HCT116 (cell line): ENCODE data around the gene MRPS18C. TPM values are rescaled to one million over a fixed set of nuclear protein-coding genes. Genes with fewer than 3 reads are reported as not detected.

ENCODE experiments used
- ATAC-seq: fragments of 200-7000 bp; cut with Tn5 transposase; 2 replicates; pipeline ENCODE4 v1.9.1; 2020; ENCODE audit warnings: mild to moderate bottlenecking, moderate library complexity
- BruUV-seq: library from RNA; stranded (reverse); fragments of 400-500 nt; replicated peaks from 2 replicates; lab custom pipeline; 2021; lab: Mats Ljungman, UMichigan
- CTCF ChIA-PET: fragments of 300-600 bp; sonication (Branson Sonifier 250); formaldehyde crosslinking; loops from one replicate; lab custom pipeline; 2021; ENCODE audit warnings: antibody characterized with exemption; lab: Charles Lee
- POLR2A ChIA-PET: fragments of 300-600, 350-600 bp; sonication (Branson Sonifier 250); formaldehyde crosslinking; loops from one replicate; lab custom pipeline; 2021; ENCODE audit warnings: antibody characterized with exemption; lab: Charles Lee
- RAD21 ChIA-PET, 2 experiments: fragments of 300-600 bp; sonication (Branson Sonifier 250); formaldehyde crosslinking; loops; one replicate each; lab custom pipeline; 2023; ENCODE audit warnings: low total read pairs in 2 of 2; ENCODE audit not compliant: uncharacterized antibody in 2 of 2, unreplicated experiment in 2 of 2, low non-redundant PET in 1 of 2; lab: Charles Lee
- DNase-seq: peaks from one replicate; pipeline ENCODE4 v3.0.0-alpha.2; 2010; ENCODE audit warnings: low read depth, low spot score
- H2AFZ ChIP-seq: fragments of 200-600 bp; shearing (Covaris generic), sonication (generic); 2 replicates; pipeline ENCODE4 v1.6.1; 2017; ENCODE audit warnings: low read depth, mixed run types, mixed read lengths, antibody characterized with exemption, low read length; ENCODE audit not compliant: poor library complexity, severe bottlenecking
- H3K27ac ChIP-seq: 2 replicates; pipeline ENCODE4 v1.5.1; 2012; ENCODE audit warnings: low read depth, low read length
- H3K27me3 ChIP-seq: fragments of 200-600 bp; sonication (generic); 2 replicates; pipeline ENCODE4 v1.6.1; 2016; ENCODE audit warnings: mixed run types, low read length, mixed read lengths; ENCODE audit not compliant: insufficient read depth
- H3K36me3 ChIP-seq, 2 experiments: fragments of 200-500 bp in 1 of 2; fragments of 200-600 bp in 1 of 2; sonication (Bioruptor generic) in 1 of 2; sonication (generic) in 1 of 2; 2 replicates each; pipeline versions ENCODE4 v1.5.1 to v1.6.1; 2014 to 2016; ENCODE audit warnings: low read length in 2 of 2, inconsistent platforms in 1 of 2, mixed read lengths in 1 of 2, mixed run types in 1 of 2; ENCODE audit not compliant: insufficient read depth in 2 of 2, control insufficient read depth in 1 of 2
- H3K4me1 ChIP-seq, 2 experiments: fragments of 200-600 bp in 1 of 2; sonication (generic) in 1 of 2; 2 replicates each; pipeline versions ENCODE4 v1.5.1 to v1.6.1; 2012 to 2017; ENCODE audit warnings: low read length in 2 of 2, inconsistent platforms in 1 of 2, mild to moderate bottlenecking in 1 of 2, mixed read lengths in 1 of 2, mixed run types in 1 of 2, moderate library complexity in 1 of 2; ENCODE audit not compliant: insufficient read depth in 2 of 2, control insufficient read depth in 1 of 2
- H3K4me2 ChIP-seq: fragments of 200-600 bp; sonication (generic); 2 replicates; pipeline ENCODE4 v1.6.1; 2017; ENCODE audit warnings: mixed run types, low read length, mixed read lengths
- H3K4me3 ChIP-seq, 2 experiments: fragments of 200-600 bp in 1 of 2; sonication (generic) in 1 of 2; replicated peaks in 1 of 2; 2 replicates each; pipeline ENCODE4 v1.5.1; 2011 to 2016; ENCODE audit warnings: low read length in 2 of 2, control low read depth in 1 of 2, low read depth in 1 of 2, mild to moderate bottlenecking in 1 of 2, mixed read lengths in 1 of 2, mixed run types in 1 of 2
- H3K79me2 ChIP-seq: fragments of 200-600 bp; sonication (generic); 2 replicates; pipeline ENCODE4 v1.6.1; 2017; ENCODE audit warnings: mild to moderate bottlenecking, mixed run types, low read length, moderate library complexity, mixed read lengths; ENCODE audit not compliant: insufficient read depth
- H3K9ac ChIP-seq: fragments of 200-600 bp; sonication (generic); 2 replicates; pipeline ENCODE4 v1.6.1; 2016; ENCODE audit warnings: low read length, mixed read lengths
- H3K9me2 ChIP-seq: fragments of 200-600 bp; sonication (generic), shearing (Covaris generic); 2 replicates; pipeline ENCODE4 v1.6.1; 2017; ENCODE audit warnings: mixed run types, mild to moderate bottlenecking, moderate library complexity; ENCODE audit not compliant: insufficient read depth
- H3K9me3 ChIP-seq, 2 experiments: fragments of 200-500 bp in 1 of 2; fragments of 200-600 bp in 1 of 2; sonication (Bioruptor generic) in 1 of 2; sonication (generic) in 1 of 2; 2 replicates each; pipeline ENCODE4 v1.6.1; 2014 to 2017; ENCODE audit warnings: low read length in 2 of 2, mixed read lengths in 2 of 2, inconsistent platforms in 1 of 2, low read depth in 1 of 2, mild to moderate bottlenecking in 1 of 2, mixed run types in 1 of 2, moderate library complexity in 1 of 2; ENCODE audit not compliant: control insufficient read depth in 1 of 2, insufficient read depth in 1 of 2
- H4K20me1 ChIP-seq: fragments of 200-600 bp; sonication (generic), shearing (Covaris generic); 2 replicates; pipeline ENCODE4 v1.6.1; 2017; ENCODE audit warnings: mixed run types, mild to moderate bottlenecking, moderate library complexity; ENCODE audit not compliant: insufficient read depth
- ATF3 ChIP-seq: IDR thresholded peaks from 2 replicates; pipeline ENCODE4 v1.6.1; 2012
- CBX3 ChIP-seq: IDR thresholded peaks from 2 replicates; pipeline ENCODE4 v1.6.1; 2012; ENCODE audit warnings: low read depth
- CEBPB ChIP-seq: IDR thresholded peaks from 2 replicates; pipeline ENCODE4 v1.6.1; 2012; ENCODE audit warnings: low read depth
- CTCF ChIP-seq, 3 experiments: fragments of 200-600 bp in 1 of 3; sonication (generic) in 1 of 3; IDR thresholded peaks in 2 of 3; conservative IDR thresholded peaks in 1 of 3; 2 replicates each; pipeline ENCODE4 v1.5.1; 2012 to 2017; ENCODE audit warnings: low read depth in 2 of 3, low read length in 2 of 3, antibody characterized with exemption in 1 of 3, borderline replicate concordance in 1 of 3, control low read depth in 1 of 3, mild to moderate bottlenecking in 1 of 3, mixed read lengths in 1 of 3, mixed run types in 1 of 3, moderate library complexity in 1 of 3; ENCODE audit not compliant: insufficient read depth in 1 of 3
- EGR1 ChIP-seq: IDR thresholded peaks from 2 replicates; pipeline ENCODE4 v1.6.1; 2012; ENCODE audit warnings: low read depth
- EZH2phosphoT487 ChIP-seq: fragments of 200-600 bp; IDR thresholded peaks from 2 replicates; pipeline ENCODE4 v1.6.1; 2018; ENCODE audit warnings: antibody characterized with exemption, borderline replicate concordance
- FOSL1 ChIP-seq: IDR thresholded peaks from 2 replicates; pipeline ENCODE4 v1.6.1; 2012; ENCODE audit warnings: low read depth
- POLR2A ChIP-seq: IDR thresholded peaks from 2 replicates; pipeline ENCODE4 v1.7.0; 2011; ENCODE audit warnings: borderline replicate concordance; ENCODE audit not compliant: insufficient read depth, insufficient read length; ENCODE audit errors: extremely low read depth
- RAD21 ChIP-seq: IDR thresholded peaks from 2 replicates; pipeline ENCODE4 v1.6.1; 2012; ENCODE audit warnings: low read depth, mild to moderate bottlenecking
- SIN3A ChIP-seq: IDR thresholded peaks from 2 replicates; pipeline ENCODE4 v1.6.1; 2012; ENCODE audit warnings: low read depth
- SP1 ChIP-seq: IDR thresholded peaks from 2 replicates; pipeline ENCODE4 v1.6.1; 2012; ENCODE audit warnings: low read depth
- TCF7L2 ChIP-seq: IDR thresholded peaks from 2 replicates; pipeline ENCODE4 v1.7.0; 2011; ENCODE audit warnings: borderline replicate concordance, inconsistent platforms; ENCODE audit not compliant: insufficient read depth, insufficient read length; ENCODE audit errors: extremely low read depth
- ZFX ChIP-seq: fragments of 450-650 bp; IDR thresholded peaks from 2 replicates; pipeline ENCODE4 v1.6.1; 2017
- intact Hi-C: fragments of 100-400 bp; cut with micrococcal nuclease; formaldehyde crosslinking; loops from 2 replicates; pipeline ENCODE4 v1.10.0; 2022
- total RNA-seq: library from RNA; stranded (reverse); gene quantifications from one replicate; pipeline ENCODE4 v1.2.1, GENCODE V29; 2021; ENCODE audit not compliant: unreplicated experiment
- TF ChIP-seq, protein P1 (sequence below): IDR thresholded peaks from 2 replicates; pipeline ENCODE4 v1.6.1; 2012
- TF ChIP-seq, protein P2 (sequence below): IDR thresholded peaks from 2 replicates; pipeline ENCODE4 v1.6.1; 2011; ENCODE audit warnings: mild to moderate bottlenecking, low read length, moderate library complexity; ENCODE audit not compliant: insufficient replicate concordance; ENCODE audit errors: extremely low read depth

MRPS18C gene
- total RNA-seq, 1 experiment from 2014 or later, result 59.1 TPM

DNA sequence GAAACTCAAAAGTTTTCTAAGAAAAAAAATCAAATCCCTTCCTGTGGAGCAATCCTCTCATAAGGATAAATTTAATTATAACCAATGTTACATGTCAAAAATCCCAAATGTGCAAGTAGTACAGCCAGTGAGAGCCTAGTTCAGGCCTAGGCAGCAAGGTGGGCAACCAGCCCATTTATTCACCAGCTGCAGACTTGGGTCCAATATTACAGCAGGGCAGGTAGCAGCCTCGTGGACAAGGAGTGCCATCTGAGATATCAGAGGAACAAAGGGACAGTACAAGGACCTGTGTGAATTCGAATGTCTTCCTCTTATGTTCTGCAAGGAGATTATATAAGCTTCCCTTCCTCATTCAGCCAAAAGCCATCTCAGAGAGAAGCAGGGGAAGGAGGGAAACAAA, 6.8 kb upstream of the MRPS18C start:
- TF ChIP-seq POLR2A (no peak), SP1 (no peak), SIN3A (no peak), EZH2phosphoT487 (no peak), EGR1 (no peak), RAD21 (no peak), CTCF (IDR thresholded peaks at IDR 0.05 in 2 of 3, conservative IDR thresholded peaks at IDR 0.05 in 1 of 3; ENCODE audit: borderline replicate concordance in 1 of 3, insufficient read depth in 1 of 3, low read depth in 2 of 3, low read length in 2 of 3) (no peak), ATF3 (no peak), CEBPB (no peak), FOSL1 (no peak), TCF7L2 (no peak), ZFX (no peak), CBX3 (no peak)
- TF ChIP-seq, protein P1, sequence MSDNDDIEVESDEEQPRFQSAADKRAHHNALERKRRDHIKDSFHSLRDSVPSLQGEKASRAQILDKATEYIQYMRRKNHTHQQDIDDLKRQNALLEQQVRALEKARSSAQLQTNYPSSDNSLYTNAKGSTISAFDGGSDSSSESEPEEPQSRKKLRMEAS, result no peak
- TF ChIP-seq, protein P2, sequence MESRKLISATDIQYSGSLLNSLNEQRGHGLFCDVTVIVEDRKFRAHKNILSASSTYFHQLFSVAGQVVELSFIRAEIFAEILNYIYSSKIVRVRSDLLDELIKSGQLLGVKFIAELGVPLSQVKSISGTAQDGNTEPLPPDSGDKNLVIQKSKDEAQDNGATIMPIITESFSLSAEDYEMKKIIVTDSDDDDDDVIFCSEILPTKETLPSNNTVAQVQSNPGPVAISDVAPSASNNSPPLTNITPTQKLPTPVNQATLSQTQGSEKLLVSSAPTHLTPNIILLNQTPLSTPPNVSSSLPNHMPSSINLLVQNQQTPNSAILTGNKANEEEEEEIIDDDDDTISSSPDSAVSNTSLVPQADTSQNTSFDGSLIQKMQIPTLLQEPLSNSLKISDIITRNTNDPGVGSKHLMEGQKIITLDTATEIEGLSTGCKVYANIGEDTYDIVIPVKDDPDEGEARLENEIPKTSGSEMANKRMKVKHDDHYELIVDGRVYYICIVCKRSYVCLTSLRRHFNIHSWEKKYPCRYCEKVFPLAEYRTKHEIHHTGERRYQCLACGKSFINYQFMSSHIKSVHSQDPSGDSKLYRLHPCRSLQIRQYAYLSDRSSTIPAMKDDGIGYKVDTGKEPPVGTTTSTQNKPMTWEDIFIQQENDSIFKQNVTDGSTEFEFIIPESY, result no peak
- Histone ChIP-seq H3K9me3 (no peaks in the 10 kb centered on the region), H3K4me2 (no peak overlapping the region), H3K9me2 (no peaks in the 10 kb centered on the region), H2AFZ (no peak overlapping the region), H3K4me1 (no peaks in the 10 kb centered on the region), H3K4me3 (no peak overlapping the region), H4K20me1 (no peaks in the 10 kb centered on the region), H3K27me3 (no peaks in the 10 kb centered on the region), H3K9ac (no peak overlapping the region), H3K79me2 (peaks cover 8% of the 10 kb centered on the region; the same call in 1 of the 2 replicates), H3K27ac (no peak overlapping the region), H3K36me3 (peaks cover 9 to 14% of the 10 kb centered on the region in 2 experiments; a peak in 3 of 4 replicates)
- CTCF ChIA-PET, result no interaction called here
- ATAC-seq (no peak), DNase-seq (no peak)
- RAD21 ChIA-PET, result no interaction called here
- intact Hi-C loops, result no loop called here
- no TSS peak for BruUV-seq
- POLR2A ChIA-PET, result no interaction called here
